Activated CD4-positive, CD25-positive, alpha-beta regulatory T cell treated with anti-CD3 and anti-CD28 coated beads, Interleukin-2, amount 50 U/mL, for 16 hours (primary cell): ENCODE measurements around the gene RPS4Y1.
"Not testable (repeated sequence)": the region's sequence is repeated elsewhere in the genome, so short reads cannot be mapped to it uniquely, and the experiment has no call there.

Experiments used
- DNase-seq: peaks from one replicate; pipeline ENCODE4 v3.0.0-alpha.2; 2020; ENCODE audit warnings: low read depth, low spot score

Gene RPS4Y1

GRCh38 chrY:2841471-2841893 lies at the start of gene RPS4Y1:
TSS of gene RPS4Y1 (plus strand) at chrY:2841602. CDS start at chrY:2841625, 23 bp downstream.
- peak; percentile 15 for DNase-seq

- DNase-seq: no peak
These were observed 44.4 kb upstream of the RPS4Y1 start for GRCh38 chrY:2796977-2797523.

GRCh38 chrY:2797991-2798390 lies 43.4 kb upstream of the RPS4Y1 start:
- DNase-seq: no peak

DNA sequence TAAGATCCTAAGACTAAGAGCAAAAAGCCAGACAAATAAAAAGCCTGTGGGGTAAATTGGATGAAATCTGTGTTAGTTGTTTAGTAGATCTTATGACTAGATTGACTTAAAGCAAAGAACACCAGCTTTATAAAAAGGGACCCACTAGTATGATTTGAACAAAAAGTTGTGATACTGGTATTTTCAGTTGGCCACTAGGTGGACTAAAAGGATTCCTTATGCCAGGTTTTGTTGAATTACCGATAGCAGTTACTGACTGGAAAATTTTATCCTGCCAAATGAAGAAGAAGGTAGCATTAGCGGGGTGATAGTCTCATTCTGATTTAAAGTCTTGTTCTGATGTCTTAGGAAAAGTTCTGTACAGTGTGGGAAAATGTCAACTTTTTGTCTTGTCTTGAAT lies 41.2 kb upstream of the RPS4Y1 start:
- DNase-seq: no peak

DNA sequence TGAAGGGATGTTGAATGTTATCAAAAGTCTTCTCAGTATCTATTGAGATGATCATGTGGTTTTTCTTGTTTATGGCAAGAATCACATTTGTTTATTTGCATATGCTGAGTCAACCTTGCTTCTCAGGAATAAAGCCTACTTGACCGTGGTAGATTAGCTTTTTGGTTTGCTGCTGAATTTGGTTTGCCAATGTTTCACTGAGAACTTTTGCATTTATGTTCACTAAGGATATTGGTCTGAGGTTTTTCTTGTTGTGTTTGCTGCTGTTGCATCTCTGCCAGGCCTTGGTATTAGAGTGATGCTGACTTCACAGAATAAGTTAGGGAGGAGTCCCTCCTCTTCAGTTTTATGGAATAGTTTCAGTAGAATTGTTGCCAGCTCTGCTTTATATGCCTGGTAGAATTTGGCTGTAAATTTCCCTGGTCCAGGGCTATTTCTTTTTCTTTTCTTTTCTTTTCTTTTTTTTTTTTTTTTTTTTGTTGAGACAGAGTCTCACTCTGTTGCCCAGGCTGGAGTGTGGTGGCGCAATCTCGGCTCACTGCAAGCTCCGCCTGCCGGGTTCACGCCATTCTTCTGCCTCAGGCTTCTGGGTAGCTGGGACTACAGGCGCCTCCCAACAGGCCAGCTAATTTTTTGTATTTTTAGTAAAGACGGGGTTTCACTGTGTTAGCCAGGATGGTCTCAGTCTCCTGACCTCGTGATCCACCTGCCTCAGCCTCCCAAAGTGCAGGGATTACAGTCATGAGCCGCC lies 24.1 kb upstream of the RPS4Y1 start:
- not testable (repeated sequence) for DNase-seq

DNA sequence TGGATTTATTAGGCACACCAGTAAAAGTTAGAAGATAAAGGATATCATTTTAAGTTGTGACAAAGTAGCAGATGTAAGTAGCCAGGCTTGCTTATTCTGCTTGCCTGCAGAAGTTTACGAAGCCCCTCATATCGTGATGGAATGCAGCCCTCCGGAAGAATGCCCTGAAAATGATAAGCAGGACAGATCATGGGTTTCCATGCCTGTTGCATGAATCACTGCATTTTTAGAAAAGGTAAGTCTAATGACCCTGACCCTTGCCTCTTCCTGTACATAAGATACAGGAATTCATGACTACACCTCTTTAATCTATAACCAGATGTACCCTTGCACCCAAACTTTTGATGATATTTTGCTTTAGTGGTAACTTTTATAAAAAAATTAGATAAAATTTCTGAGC lies 16.9 kb upstream of the RPS4Y1 start:
- no peak for DNase-seq

DNA sequence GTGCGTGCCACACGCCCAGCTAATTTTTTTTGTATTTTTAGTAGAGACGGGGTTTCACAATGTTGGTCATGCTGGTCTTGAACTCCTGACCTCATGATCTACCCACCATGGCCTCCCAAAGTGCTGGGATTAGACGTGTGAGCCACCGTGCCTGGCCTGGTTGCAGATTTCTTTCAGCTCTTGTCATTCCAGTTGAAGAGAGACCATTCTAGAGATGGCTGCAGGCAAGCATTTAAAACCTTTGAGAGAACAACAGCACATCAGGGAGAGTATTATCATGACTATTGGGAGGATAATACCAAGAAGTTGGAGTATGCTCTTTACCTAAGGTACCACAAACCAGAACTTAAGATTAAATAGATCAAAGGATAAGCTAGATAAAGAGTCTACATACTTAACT lies 12.9 kb upstream of the RPS4Y1 start:
- no peak for DNase-seq

DNA sequence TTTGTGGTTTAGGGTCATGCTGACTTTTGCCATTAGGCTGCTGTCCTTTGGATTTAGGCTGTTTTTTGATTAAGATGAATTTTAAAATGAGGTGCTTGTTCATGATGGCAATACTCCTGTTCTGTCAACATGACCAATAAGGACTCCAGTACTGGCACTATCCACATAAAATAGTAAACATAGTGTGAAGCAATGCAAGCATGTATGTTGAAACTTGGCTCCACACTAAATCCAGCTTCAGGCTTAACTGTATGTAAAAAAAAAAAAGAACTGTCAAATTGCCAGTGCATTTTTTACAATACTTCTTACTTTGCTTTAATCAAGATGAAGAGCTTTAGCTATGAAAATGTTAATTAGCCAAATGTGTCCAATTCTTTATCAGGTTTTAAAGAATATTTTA lies 6.2 kb upstream of the RPS4Y1 start:
- no peak for DNase-seq

- DNase-seq: no peak
These were observed 4.3 kb upstream of the RPS4Y1 start for GRCh38 chrY:2837078-2837477.

DNA sequence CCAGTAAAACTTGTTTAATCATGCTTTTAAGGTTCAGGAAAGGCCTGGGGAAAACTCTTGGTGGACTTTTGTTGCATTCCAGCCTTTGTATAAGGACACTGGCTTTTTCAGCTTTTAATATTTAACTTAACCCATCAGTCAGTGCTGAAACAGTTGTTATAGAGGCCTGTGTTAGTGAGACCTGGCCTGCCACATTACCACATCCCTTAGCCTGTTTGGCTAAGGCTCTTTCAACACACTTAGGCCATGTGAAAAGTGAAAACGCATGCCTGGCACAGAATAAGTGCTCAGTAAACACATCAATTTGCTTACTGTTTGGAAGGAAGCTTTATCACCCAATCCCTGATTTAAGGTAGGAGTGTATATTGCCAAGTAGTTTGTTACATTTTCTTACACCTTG lies 3.5 kb upstream of the RPS4Y1 start:
- DNase-seq: no peak

GRCh38 chrY:2846791-2847190 lies 5.4 kb downstream of the RPS4Y1 start:
- no peak for DNase-seq

GRCh38 chrY:2848384-2848783 lies 7.0 kb downstream of the RPS4Y1 start:
- no peak for DNase-seq

GRCh38 chrY:2849368-2849767 lies 8.0 kb downstream of the RPS4Y1 start:
- DNase-seq: no peak

- DNase-seq: no peak
These were observed 12.9 kb downstream of the RPS4Y1 start for GRCh38 chrY:2854145-2854774.

- DNase-seq: no peak
These were observed 15.7 kb downstream of the RPS4Y1 start for GRCh38 chrY:2857068-2857467.

DNA sequence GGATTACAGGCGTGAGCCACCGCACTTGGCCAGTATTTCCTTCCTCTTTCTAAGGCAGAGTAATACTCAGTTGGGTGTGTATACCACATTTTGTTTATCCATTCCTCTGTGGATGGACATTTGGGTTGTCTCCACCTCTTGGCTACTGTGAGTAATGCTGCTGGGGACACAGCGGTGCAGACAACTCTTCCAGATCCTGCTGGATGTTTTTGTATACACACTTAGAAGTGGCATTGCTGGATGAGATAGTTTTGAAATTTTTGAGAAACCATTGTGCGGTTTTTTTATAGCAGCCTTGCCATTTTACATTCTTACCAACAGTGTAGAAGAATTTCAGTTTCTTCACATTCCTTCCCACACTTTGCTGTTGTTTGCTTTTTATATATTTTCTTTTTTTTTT lies 16.3 kb downstream of the RPS4Y1 start:
- no peak for DNase-seq

GRCh38 chrY:2859782-2860181 lies 18.4 kb downstream of the RPS4Y1 start:
- DNase-seq: no peak

GRCh38 chrY:2860511-2860910 lies 19.1 kb downstream of the RPS4Y1 start:
- no peak for DNase-seq

DNA sequence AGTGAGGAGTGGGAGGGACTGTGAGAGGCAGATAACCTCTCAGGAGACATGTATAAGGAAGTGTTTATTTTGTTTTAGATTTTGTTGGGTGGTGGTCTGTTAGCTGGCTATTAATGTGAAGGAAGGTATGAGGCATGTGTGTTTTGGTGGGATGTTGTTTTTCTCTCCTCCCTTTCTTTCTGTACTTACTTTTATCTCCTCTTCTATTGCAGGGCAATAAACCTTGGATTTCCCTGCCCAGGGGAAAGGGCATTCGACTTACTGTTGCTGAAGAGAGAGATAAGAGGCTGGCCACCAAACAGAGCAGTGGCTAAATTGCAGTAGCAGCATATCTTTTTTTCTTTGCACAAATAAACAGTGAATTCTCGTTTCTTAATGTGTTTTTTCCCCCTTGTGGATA lies 25.2 kb downstream of the RPS4Y1 start:
- DNase-seq: no peak

GRCh38 chrY:2867469-2867868 lies 26.1 kb downstream of the RPS4Y1 start:
- no peak for DNase-seq

DNA sequence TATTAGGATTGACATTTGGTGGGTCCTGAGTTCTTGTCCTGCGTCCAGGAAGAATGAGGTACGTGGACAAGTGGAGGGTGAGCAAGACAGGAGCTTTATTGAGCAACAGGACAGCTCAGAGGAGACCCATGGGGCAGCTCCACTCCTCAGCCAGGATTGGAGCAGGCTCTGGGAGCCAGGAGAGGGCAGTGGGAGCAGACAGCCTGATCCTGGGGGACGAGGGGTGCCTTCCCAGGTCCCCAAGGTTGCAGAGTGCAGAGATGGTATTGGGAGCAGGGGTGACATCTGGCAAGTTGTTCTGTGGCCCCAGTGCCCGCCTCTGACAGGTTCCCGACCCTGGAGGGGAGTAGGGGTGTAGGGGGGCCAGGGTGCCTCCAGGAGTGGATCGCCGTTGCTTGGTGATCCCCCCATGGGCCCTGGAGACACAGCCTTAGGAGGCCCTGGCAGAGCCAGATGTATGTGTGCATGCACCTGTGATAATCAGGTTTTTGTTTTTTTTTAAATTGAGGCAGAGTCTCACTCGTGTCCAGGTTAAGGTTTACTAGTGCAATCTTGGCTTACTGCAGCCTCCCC lies 26.7 kb downstream of the RPS4Y1 start:
- DNase-seq: no peak

DNA sequence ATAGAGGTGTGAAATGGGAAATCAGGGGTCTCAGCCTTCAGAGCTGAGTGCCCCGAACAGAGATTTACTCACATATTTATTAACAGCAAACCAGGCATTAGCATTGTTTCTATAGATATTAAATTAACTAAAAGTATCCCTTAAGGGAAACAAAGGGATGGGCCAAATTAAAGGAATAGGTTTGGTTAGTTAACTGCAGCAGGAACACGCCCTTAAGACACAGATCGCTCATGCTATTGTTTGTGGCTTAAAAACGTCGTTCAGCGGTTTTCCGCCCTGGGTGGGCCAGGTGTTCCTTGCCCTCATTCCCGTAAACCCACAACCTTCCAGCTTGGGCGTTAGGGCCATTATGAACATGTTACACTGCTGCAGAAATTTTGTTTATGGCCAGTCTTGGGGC lies 30.8 kb downstream of the RPS4Y1 start:
- not testable (repeated sequence) for DNase-seq

GRCh38 chrY:2874211-2874610 lies 32.8 kb downstream of the RPS4Y1 start:
- DNase-seq: no peak
